H1 (cell line): ENCODE data around the gene TMPRSS3. TPM values are rescaled to one million over a fixed set of nuclear protein-coding genes. Genes with fewer than 3 reads are reported as not detected.

ENCODE experiments used
- CTCF ChIA-PET: fragments of 300-600 bp; sonication (Branson Sonifier 250); formaldehyde crosslinking; loops from one replicate; lab custom pipeline; 2021; ENCODE audit not compliant: partially characterized antibody; lab: Charles Lee
- POLR2A ChIA-PET: fragments of 300-600 bp; sonication (Branson Sonifier 250); formaldehyde crosslinking; loops from one replicate; lab custom pipeline; 2021; ENCODE audit warnings: inconsistent platforms; ENCODE audit not compliant: partially characterized antibody; lab: Charles Lee
- DNase-seq, 2 experiments: peaks; one replicate each; pipeline versions ENCODE4 v3.0.0 to v3.0.0-alpha.2; 2010 to 2022; ENCODE audit warnings: low spot score in 2 of 2, low read depth in 1 of 2, mixed read lengths in 1 of 2
- FAIRE-seq: peaks from 2 replicates; lab custom pipeline; 2011; peaks lifted over from hg19 to GRCh38; lab: Jason Lieb, UNC
- H2AFZ ChIP-seq: 2 replicates; pipeline ENCODE4 v1.8.1; 2012; ENCODE audit warnings: low read length, inconsistent platforms
- H2AK5ac ChIP-seq: 2 replicates; pipeline ENCODE4 v1.6.1; 2013; ENCODE audit warnings: low read depth, low read length
- H2BK120ac ChIP-seq: replicated peaks from 2 replicates; pipeline ENCODE3; 2013; ENCODE audit warnings: low read depth, low read length, inconsistent platforms
- H2BK12ac ChIP-seq: 2 replicates; pipeline ENCODE4 v1.6.1; 2013; ENCODE audit warnings: low read depth, low read length
- H2BK15ac ChIP-seq: 2 replicates; pipeline ENCODE4 v1.6.1; 2013; ENCODE audit warnings: low read length
- H2BK20ac ChIP-seq: 2 replicates; pipeline ENCODE4 v1.6.1; 2013; ENCODE audit warnings: low read length
- H2BK5ac ChIP-seq: 2 replicates; pipeline ENCODE4 v1.6.1; 2013; ENCODE audit warnings: low read depth, low read length
- H3K14ac ChIP-seq: 2 replicates; pipeline ENCODE4 v1.6.1; 2013; ENCODE audit warnings: inconsistent platforms; ENCODE audit not compliant: insufficient read length
- H3K18ac ChIP-seq: 2 replicates; pipeline ENCODE4 v1.6.1; 2013; ENCODE audit warnings: low read length; ENCODE audit errors: extremely low read depth
- H3K23ac ChIP-seq: 2 replicates; pipeline ENCODE4 v1.6.1; 2013; ENCODE audit warnings: inconsistent platforms; ENCODE audit not compliant: insufficient read length
- H3K23me2 ChIP-seq: 2 replicates; pipeline ENCODE4 v1.6.1; 2013; ENCODE audit warnings: low read depth, low read length
- H3K27ac ChIP-seq: 2 replicates; pipeline ENCODE4 v1.6.1; 2011; ENCODE audit warnings: low read depth, low read length, inconsistent platforms
- H3K27me3 ChIP-seq, 4 experiments: replicated peaks in 1 of 4; 1 replicate in 1 of 4; 2 replicates in 3 of 4; pipeline versions ENCODE4 v1.6.1 to v1.8.1; 2011 to 2013; ENCODE audit warnings: low read length in 3 of 4, mild to moderate bottlenecking in 3 of 4, inconsistent platforms in 2 of 4, mixed read lengths in 2 of 4, moderate library complexity in 1 of 4; ENCODE audit not compliant: control insufficient read depth in 3 of 4, insufficient read depth in 3 of 4; ENCODE audit errors: extremely low read depth in 1 of 4
- H3K36me3 ChIP-seq, 4 experiments: 2 replicates each; pipeline versions ENCODE4 v1.6.1 to v1.8.1; 2011 to 2013; ENCODE audit warnings: mild to moderate bottlenecking in 4 of 4, low read length in 3 of 4, moderate library complexity in 2 of 4, control low read depth in 1 of 4, inconsistent platforms in 1 of 4; ENCODE audit not compliant: insufficient read depth in 4 of 4, control insufficient read depth in 2 of 4
- H3K4ac ChIP-seq: replicated peaks from 2 replicates; pipeline ENCODE3; 2013; ENCODE audit warnings: low read length, low read depth, mixed read lengths, inconsistent platforms; ENCODE audit not compliant: insufficient read length
- H3K4me1 ChIP-seq, 4 experiments: replicated peaks in 1 of 4; 1 replicate in 1 of 4; 2 replicates in 3 of 4; pipeline versions ENCODE4 v1.6.1 to v1.8.1; 2011 to 2013; ENCODE audit warnings: low read length in 3 of 4, inconsistent platforms in 2 of 4, mixed read lengths in 1 of 4; ENCODE audit not compliant: insufficient read depth in 4 of 4, control insufficient read depth in 3 of 4
- H3K4me2 ChIP-seq, 2 experiments: 2 replicates each; pipeline versions ENCODE4 v1.6.1 to v1.8.1; 2011 to 2013; ENCODE audit warnings: low read depth in 2 of 2, low read length in 2 of 2, control low read depth in 1 of 2, inconsistent platforms in 1 of 2, mild to moderate bottlenecking in 1 of 2; ENCODE audit not compliant: insufficient read depth in 1 of 2
- H3K4me3 ChIP-seq, 4 experiments: fragments of 200-600, 300-600 bp in 1 of 4; sonication (generic), shearing (Covaris generic), sonication (Bioruptor Twin) in 1 of 4; 2 replicates each; pipeline versions ENCODE4 v1.5.1 to v1.8.1; 2011 to 2016; ENCODE audit warnings: low read length in 4 of 4, low read depth in 3 of 4, control low read depth in 2 of 4, inconsistent platforms in 2 of 4, mild to moderate bottlenecking in 2 of 4, mixed read lengths in 1 of 4, moderate library complexity in 1 of 4; ENCODE audit not compliant: insufficient read depth in 2 of 4; ENCODE audit errors: extremely low read depth in 1 of 4
- H3K56ac ChIP-seq: replicated peaks from 2 replicates; pipeline ENCODE3; 2013; ENCODE audit warnings: low read depth, mild to moderate bottlenecking, mixed read lengths, low read length, inconsistent platforms; ENCODE audit not compliant: insufficient read length
- H3K79me1 ChIP-seq: 2 replicates; pipeline ENCODE4 v1.6.1; 2013; ENCODE audit warnings: low read depth, low read length, control low read depth
- H3K79me2 ChIP-seq, 2 experiments: 2 replicates each; pipeline versions ENCODE4 v1.6.1 to v1.8.1; 2012 to 2013; ENCODE audit warnings: low read length in 2 of 2, mild to moderate bottlenecking in 2 of 2, inconsistent platforms in 1 of 2; ENCODE audit not compliant: insufficient read depth in 2 of 2, control insufficient read depth in 1 of 2
- H3K9ac ChIP-seq, 4 experiments: replicated peaks in 1 of 4; 1 replicate in 1 of 4; 2 replicates in 3 of 4; pipeline versions ENCODE4 v1.6.1 to v1.8.1; 2011 to 2013; ENCODE audit warnings: low read depth in 3 of 4, low read length in 3 of 4, control low read depth in 2 of 4, mild to moderate bottlenecking in 2 of 4, moderate library complexity in 2 of 4, inconsistent platforms in 1 of 4; ENCODE audit errors: extremely low read depth in 1 of 4
- H3K9me3 ChIP-seq, 2 experiments: 2 replicates each; pipeline versions ENCODE4 v1.6.1 to v1.8.1; 2012 to 2013; ENCODE audit warnings: mild to moderate bottlenecking in 2 of 2, moderate library complexity in 2 of 2, control low read depth in 1 of 2, inconsistent platforms in 1 of 2, low read depth in 1 of 2, low read length in 1 of 2, mixed read lengths in 1 of 2; ENCODE audit not compliant: insufficient read depth in 2 of 2
- H4K20me1 ChIP-seq, 2 experiments: replicated peaks in 1 of 2; 2 replicates each; pipeline versions ENCODE3 to v1.8.1; 2011 to 2013; ENCODE audit warnings: inconsistent platforms in 2 of 2, low read length in 2 of 2, mild to moderate bottlenecking in 1 of 2; ENCODE audit not compliant: insufficient read depth in 2 of 2, control insufficient read depth in 1 of 2
- H4K5ac ChIP-seq: 2 replicates; pipeline ENCODE4 v1.6.1; 2013; ENCODE audit warnings: low read length, low read depth, mixed read lengths, inconsistent platforms; ENCODE audit not compliant: insufficient read length
- H4K8ac ChIP-seq: 2 replicates; pipeline ENCODE4 v1.8.0; 2013; ENCODE audit warnings: mild to moderate bottlenecking, moderate library complexity, low read length, inconsistent platforms; ENCODE audit not compliant: insufficient read depth; ENCODE audit errors: extremely low read depth
- H4K91ac ChIP-seq: replicated peaks from 2 replicates; pipeline ENCODE3; 2013; ENCODE audit warnings: low read length, mixed read lengths, inconsistent platforms; ENCODE audit not compliant: insufficient read length
- HDAC2 ChIP-seq, 2 experiments: fragments of 300-600 bp in 1 of 2; sonication (generic) in 1 of 2; IDR thresholded peaks; 2 replicates each; pipeline ENCODE4 v1.6.1; 2011 to 2012; ENCODE audit warnings: low read depth in 2 of 2, low read length in 2 of 2, mild to moderate bottlenecking in 2 of 2, moderate library complexity in 2 of 2, borderline replicate concordance in 1 of 2, inconsistent platforms in 1 of 2
- HDAC6 ChIP-seq: IDR thresholded peaks from one replicate; pipeline ENCODE4 v1.7.1; 2012; ENCODE audit warnings: low read depth, mild to moderate bottlenecking, inconsistent platforms, low read length, moderate library complexity
- NRF1 ChIP-seq: IDR thresholded peaks from 2 replicates; pipeline ENCODE4 v1.6.1; 2011; ENCODE audit warnings: mild to moderate bottlenecking, low read depth, low read length, improper control_type of control experiment
- RFX5 ChIP-seq: IDR thresholded peaks from 2 replicates; pipeline ENCODE4 v1.6.1; 2011; ENCODE audit warnings: low read depth, low read length, improper control_type of control experiment, borderline replicate concordance
- RXRA ChIP-seq: IDR thresholded peaks from 2 replicates; pipeline ENCODE4 v1.6.1; 2011; ENCODE audit warnings: low read depth, mild to moderate bottlenecking, low read length, moderate library complexity; ENCODE audit not compliant: insufficient read depth
- YY1 ChIP-seq: IDR thresholded peaks from 2 replicates; pipeline ENCODE4 v1.6.1; 2011; ENCODE audit warnings: low read depth, mild to moderate bottlenecking, low read length
- WGBS, 2 experiments: shearing (Covaris generic) in 1 of 2; methylation state at CpG; one replicate each; pipeline versions ENCODE4 v1.1.6 to v1.1.7; 2013 to 2015; ENCODE audit warnings: low lambda C conversion rate in 2 of 2, mixed read lengths in 2 of 2, inconsistent platforms in 1 of 2, low coverage in 1 of 2, missing lambda C conversion rate in 1 of 2; ENCODE audit not compliant: insufficient replicate concordance in 2 of 2, insufficient coverage in 1 of 2, insufficient read length in 1 of 2; ENCODE audit errors: extremely low coverage in 1 of 2, missing lambda C conversion rate in 1 of 2; 5-methylcytosine and 5-hydroxymethylcytosine counted together
- polyA plus RNA-seq, 7 experiments: library from polyadenylated mRNA; depleted of rRNA in 3 of 7; stranded (reverse) in 5 of 7; unstranded in 2 of 7; fragments of >200 nt in 5 of 7; fragments of 200-250 nt in 2 of 7; gene quantifications; 1 replicate in 5 of 7; 2 replicates in 1 of 7; 4 replicates in 1 of 7; pipeline versions ENCODE4 v1.2.1 to v1.2.3, GENCODE V29; 2011 to 2013; ENCODE audit warnings: missing spikeins in 2 of 7, mixed read lengths in 2 of 7
- total RNA-seq: library from RNA; stranded (reverse); fragmentation: NEBNext Ultra II Directional; extraction: Animal tissue kit (Norgen Biotek cat#: 25700); gene quantifications from 2 replicates; pipeline ENCODE4 v1.2.1, GENCODE V29; 2021
- TF ChIP-seq, protein P1 (sequence below): IDR thresholded peaks from 2 replicates; pipeline ENCODE4 v1.6.1; 2012; ENCODE audit warnings: inconsistent platforms

The TMPRSS3 gene
- total and polyA plus RNA-seq, 2 of the 8 experiments (the other 6 are each of a cell fraction or from before 2014, with no cell fraction given) = 0.38 TPM; not detected in 1

DNA sequence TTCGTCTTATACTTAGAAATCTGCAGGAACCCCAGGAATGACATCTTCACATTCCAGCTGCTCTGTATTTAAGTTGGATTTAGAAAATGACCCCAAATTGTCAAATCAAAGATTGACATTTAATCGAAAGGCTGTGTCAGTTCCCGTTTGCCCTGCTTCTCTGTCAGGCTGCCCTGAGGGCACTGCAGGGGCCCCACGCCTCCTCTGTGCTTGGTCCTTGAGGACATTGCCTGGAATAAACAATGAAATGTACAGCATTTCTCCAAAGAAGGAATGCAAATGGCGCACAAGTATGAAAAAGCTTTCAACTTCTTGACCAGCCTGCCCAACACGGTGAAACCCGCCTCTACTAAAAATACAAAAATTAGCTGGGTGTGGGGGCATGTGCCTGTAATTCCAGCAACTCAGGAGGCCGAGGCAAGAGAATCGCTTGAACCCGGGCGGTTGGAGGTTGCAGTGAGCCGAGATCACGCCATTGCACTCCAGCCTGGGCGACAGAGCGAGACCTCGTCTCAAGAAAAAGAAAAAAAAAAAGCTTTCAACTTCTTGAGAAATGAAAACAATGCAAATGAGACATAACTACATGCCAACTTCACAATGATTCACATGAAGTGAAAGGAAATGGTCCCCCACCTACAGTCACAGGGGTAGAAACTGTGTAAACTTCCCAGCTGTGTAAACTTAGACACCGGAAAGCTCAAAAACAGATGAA lies 3.0 kb downstream of the TMPRSS3 start:
- FAIRE-seq (no peak), DNase-seq (no peak)
- Histone ChIP-seq H3K27ac (no peak overlapping the region), H3K4me3 (no peak overlapping the region), H3K14ac (no peak overlapping the region), H2BK20ac (no peak overlapping the region), H3K23me2 (no peaks in the 10 kb centered on the region), H2BK5ac (no peak overlapping the region), H2AK5ac (no peak overlapping the region), H3K9me3 (peaks cover 0 to 4% of the 10 kb centered on the region in 2 experiments; a peak in 1 of 4 replicates), H2AFZ (no peak overlapping the region), H4K91ac (no peak overlapping the region), H3K4ac (no peak overlapping the region), H2BK120ac (no peak overlapping the region), H3K36me3 (no peaks in the 10 kb centered on the region), H4K20me1 (no peaks in the 10 kb centered on the region), H4K8ac (no peak overlapping the region), H2BK15ac (no peak overlapping the region), H2BK12ac (no peak overlapping the region), H3K9ac (no peak overlapping the region), H3K4me1 (peaks cover 0 to 12% (median 9%) of the 10 kb centered on the region in 4 experiments; a peak in 3 of 7 replicates), H3K79me2 (no peaks in the 10 kb centered on the region), H3K56ac (no peak overlapping the region), H4K5ac (no peak overlapping the region), H3K4me2 (no peak overlapping the region), H3K79me1 (no peaks in the 10 kb centered on the region), H3K23ac (no peak overlapping the region), H3K18ac (no peak overlapping the region), H3K27me3 (0 out of 7 replicates have a peak, but pooled peaks cover 0 to 2% (median 0%) of the 10 kb centered on the region in 4 experiments)
- POLR2A ChIA-PET = interaction anchor here (0.6 to 1.2 kb wide), 2 partner anchors 20 to 40 kb away, joined by 3 read pairs; no protein-coding TSS in a partner anchor
- WGBS, 2 experiments = 89% methylated on average over 15 of the region's 17 CpGs; no CpG with 5 or more reads in 1 of the 2 experiments
- CTCF ChIA-PET = interaction anchor here (0.7 to 1.9 kb wide), 6 partner anchors 12 to 94 kb away, joined by 3 to 7 read pairs (median 4); no protein-coding TSS in a partner anchor
- no peak for TF ChIP-seq HDAC2 (IDR thresholded peaks at IDR 0.05; ENCODE audit: borderline replicate concordance in 1 of 2, low read depth in 2 of 2, low read length in 2 of 2)
- no peak for TF ChIP-seq YY1
- TF ChIP-seq RXRA = no peak
- TF ChIP-seq, protein P1, sequence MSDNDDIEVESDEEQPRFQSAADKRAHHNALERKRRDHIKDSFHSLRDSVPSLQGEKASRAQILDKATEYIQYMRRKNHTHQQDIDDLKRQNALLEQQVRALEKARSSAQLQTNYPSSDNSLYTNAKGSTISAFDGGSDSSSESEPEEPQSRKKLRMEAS = no peak
- TF ChIP-seq HDAC6 = no peak
- no peak for TF ChIP-seq RFX5
- no peak for TF ChIP-seq NRF1
